ENCODE results near the gene FXYD3.

Gene FXYD3

DNA sequence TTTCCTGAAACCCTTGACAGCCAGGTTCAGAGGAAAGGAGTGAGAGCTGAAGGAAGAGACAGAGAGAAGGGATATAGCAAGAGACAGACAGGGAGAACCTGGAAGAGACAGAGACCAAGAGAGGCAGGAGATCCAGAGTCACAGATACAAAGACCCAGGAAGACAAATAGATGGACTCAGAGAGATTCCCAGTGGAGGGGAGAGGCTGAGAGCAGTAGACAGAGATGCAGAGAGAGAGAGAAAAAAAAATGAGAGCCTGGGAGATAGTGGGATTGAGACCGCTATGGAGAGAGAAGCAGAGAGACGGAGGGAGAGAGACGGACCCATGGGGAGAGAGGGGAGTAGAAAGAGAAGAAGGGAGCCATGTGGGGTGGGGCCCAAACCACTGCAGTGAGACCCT, 28.2 kb downstream of the FXYD3 start:
- no peak overlapping the region for H3K4me3 ChIP-seq (ENCODE audit: low read length)
- DNase-seq (ENCODE audit: low read depth), result no peak
- TF ChIP-seq, protein P1, sequence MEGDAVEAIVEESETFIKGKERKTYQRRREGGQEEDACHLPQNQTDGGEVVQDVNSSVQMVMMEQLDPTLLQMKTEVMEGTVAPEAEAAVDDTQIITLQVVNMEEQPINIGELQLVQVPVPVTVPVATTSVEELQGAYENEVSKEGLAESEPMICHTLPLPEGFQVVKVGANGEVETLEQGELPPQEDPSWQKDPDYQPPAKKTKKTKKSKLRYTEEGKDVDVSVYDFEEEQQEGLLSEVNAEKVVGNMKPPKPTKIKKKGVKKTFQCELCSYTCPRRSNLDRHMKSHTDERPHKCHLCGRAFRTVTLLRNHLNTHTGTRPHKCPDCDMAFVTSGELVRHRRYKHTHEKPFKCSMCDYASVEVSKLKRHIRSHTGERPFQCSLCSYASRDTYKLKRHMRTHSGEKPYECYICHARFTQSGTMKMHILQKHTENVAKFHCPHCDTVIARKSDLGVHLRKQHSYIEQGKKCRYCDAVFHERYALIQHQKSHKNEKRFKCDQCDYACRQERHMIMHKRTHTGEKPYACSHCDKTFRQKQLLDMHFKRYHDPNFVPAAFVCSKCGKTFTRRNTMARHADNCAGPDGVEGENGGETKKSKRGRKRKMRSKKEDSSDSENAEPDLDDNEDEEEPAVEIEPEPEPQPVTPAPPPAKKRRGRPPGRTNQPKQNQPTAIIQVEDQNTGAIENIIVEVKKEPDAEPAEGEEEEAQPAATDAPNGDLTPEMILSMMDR (conservative IDR thresholded peaks at IDR 0.05; ENCODE audit: low read length), result no peak

GRCh38 chr19:35144259-35144599, 28.6 kb downstream of the FXYD3 start:
- DNase-seq (ENCODE audit: low read depth), result no peak
- no peak overlapping the region for H3K4me3 ChIP-seq (ENCODE audit: low read length)
- TF ChIP-seq, protein P1 (conservative IDR thresholded peaks at IDR 0.05; ENCODE audit: low read length), result no peak

DNA sequence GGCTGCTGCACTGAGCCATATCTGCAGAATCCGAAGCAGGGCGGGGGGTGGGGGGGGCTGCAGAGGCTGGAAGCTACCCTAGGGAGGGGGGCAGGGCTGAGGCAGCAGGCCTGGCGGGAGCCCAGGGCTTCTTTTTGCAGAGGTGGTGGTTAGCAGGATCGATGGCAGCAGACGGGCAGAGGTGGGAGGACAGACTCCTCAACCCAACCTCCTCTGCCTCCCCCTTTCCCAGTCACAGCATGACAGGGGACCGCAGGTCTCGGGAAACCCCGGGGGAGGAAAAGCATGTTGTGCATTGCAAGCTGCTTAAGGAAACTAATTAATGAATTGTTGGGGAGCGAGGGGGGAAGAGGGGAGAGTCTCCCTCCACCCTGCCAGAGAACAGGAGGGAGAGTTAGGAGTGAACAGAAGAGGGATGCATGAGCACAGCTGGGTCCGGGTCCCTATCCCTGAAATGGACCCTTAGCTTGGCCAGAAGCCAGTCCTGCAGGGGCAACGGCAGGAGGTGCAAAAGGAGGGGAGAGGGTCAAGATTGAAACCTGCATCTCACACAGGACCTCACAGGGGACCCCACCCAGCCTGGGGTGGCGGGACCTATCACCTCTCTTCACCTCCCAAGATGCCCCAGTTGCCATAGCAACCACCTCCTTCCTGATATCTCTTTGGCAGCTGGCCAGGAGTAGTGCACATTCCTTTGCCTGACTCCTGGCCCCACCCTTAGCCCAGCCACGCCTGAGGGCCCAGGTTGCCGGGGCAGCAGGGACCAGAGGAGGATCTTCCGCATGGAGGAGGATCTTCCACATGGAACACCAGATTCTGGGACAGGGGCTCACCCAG, 29.2 kb downstream of the FXYD3 start:
- DNase-seq (ENCODE audit: low read depth), result no peak
- H3K4me3 ChIP-seq (ENCODE audit: low read length), result no peak overlapping the region
- TF ChIP-seq, protein P1 (conservative IDR thresholded peaks at IDR 0.05; ENCODE audit: low read length), result no peak

DNA sequence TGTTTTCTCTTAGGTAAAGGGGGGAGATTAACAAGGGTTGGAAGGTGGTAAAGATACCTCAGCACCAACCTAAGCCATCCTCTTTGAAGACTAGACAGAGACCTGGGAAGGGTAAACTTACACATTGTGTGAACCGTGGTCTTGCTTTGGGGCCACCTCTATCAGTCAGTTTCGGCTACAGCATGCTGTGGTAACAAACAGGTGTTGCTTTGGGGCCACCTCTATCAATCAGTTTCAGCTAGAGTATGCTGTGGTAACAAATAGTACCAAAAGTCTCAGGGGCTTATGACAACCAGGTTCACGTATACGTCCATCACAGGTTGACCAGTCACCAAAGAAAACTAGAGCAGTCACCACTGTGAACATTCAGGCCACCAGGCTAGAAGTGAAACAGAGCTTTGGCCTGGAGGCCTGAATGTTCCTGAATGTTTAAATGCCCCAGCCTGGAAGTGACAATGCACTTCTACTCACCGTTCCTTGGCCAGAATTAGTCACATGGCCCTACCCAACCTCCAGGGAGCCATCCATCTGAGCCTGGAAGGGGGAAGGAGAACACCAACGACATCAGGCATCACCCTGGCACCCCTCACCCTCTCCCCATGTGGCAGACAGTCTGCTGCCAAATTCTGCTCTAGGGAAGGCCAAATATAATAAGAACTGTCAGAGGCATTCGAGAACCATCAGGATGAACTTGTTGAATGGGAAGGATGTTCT, 31.3 kb downstream of the FXYD3 start:
- TF ChIP-seq, protein P1 (conservative IDR thresholded peaks at IDR 0.05; ENCODE audit: low read length), result no peak
- DNase-seq (ENCODE audit: low read depth), result no peak
- H3K4me3 ChIP-seq (ENCODE audit: low read length), result no peak overlapping the region

- no peak for DNase-seq (ENCODE audit: low read depth)
- TF ChIP-seq, protein P1 (conservative IDR thresholded peaks at IDR 0.05; ENCODE audit: low read length), result no peak
- H3K4me3 ChIP-seq (ENCODE audit: low read length), result no peak overlapping the region
Observed at GRCh38 chr19:35149463-35149862, 33.8 kb downstream of the FXYD3 start.

- no peak overlapping the region for H3K4me3 ChIP-seq (ENCODE audit: low read length)
- TF ChIP-seq, protein P1 (conservative IDR thresholded peaks at IDR 0.05; ENCODE audit: low read length), result no peak
Observed at GRCh38 chr19:35150445-35150844, 34.8 kb downstream of the FXYD3 start.

More at GRCh38 chr19:35150445-35150844, 34.8 kb downstream of the FXYD3 start:
- no peak for DNase-seq (ENCODE audit: low read depth)
